Natural killer cell treated with Interleukin-12 subunit alpha and Interleukin-12 subunit beta and Interleukin-15 and Interleukin-18, amount 100 ng/mL, for 72 hours (primary cell): ENCODE results near the gene N4BP2L1. TPM values are rescaled to one million over a fixed set of nuclear protein-coding genes. Genes with fewer than 3 reads are reported as not detected.

Experiments
- ATAC-seq, 2 donors: fragments of 150-1000 bp; cut with Tn5 transposase in 1 of 2; sonication (Bioruptor Pico), chemical (Tn5 transposase) in 1 of 2; 2 replicates each; pipeline ENCODE4 v1.10.0; 2021
- DNase-seq: peaks from one replicate; pipeline ENCODE4 v3.0.0; 2022; ENCODE audit warnings: low spot score
- H3K27ac Mint-ChIP-seq, 2 donors: 1 replicate in 1 of 2; 2 replicates in 1 of 2; pipeline ENCODE4 v1.8.0; 2022; ENCODE audit warnings: mixed read lengths in 2 of 2, mild to moderate bottlenecking in 1 of 2, moderate library complexity in 1 of 2
- H3K27me3 Mint-ChIP-seq, 2 donors: 1 replicate in 1 of 2; 2 replicates in 1 of 2; pipeline ENCODE4 v1.8.0; 2022; ENCODE audit warnings: mixed read lengths in 2 of 2
- H3K36me3 Mint-ChIP-seq: one replicate; pipeline ENCODE4 v1.8.0; 2022; ENCODE audit warnings: mixed read lengths
- H3K4me1 Mint-ChIP-seq, 2 donors: 1 replicate in 1 of 2; 2 replicates in 1 of 2; pipeline ENCODE4 v1.8.0; 2022; ENCODE audit warnings: low read depth in 2 of 2, mixed read lengths in 2 of 2, mild to moderate bottlenecking in 1 of 2
- H3K4me3 Mint-ChIP-seq: one replicate; pipeline ENCODE4 v1.8.0; 2022; ENCODE audit warnings: mixed read lengths
- H3K9me3 Mint-ChIP-seq: 2 replicates; pipeline ENCODE4 v1.8.0; 2022; ENCODE audit warnings: mixed read lengths
- total RNA-seq, 2 donors: library from RNA; stranded (reverse); gene quantifications; one replicate each; pipeline ENCODE4 v1.2.3, GENCODE V29; 2022

Gene N4BP2L1
- total RNA-seq: 10 to 100 TPM; 14.6 to 23.9 TPM

DNA sequence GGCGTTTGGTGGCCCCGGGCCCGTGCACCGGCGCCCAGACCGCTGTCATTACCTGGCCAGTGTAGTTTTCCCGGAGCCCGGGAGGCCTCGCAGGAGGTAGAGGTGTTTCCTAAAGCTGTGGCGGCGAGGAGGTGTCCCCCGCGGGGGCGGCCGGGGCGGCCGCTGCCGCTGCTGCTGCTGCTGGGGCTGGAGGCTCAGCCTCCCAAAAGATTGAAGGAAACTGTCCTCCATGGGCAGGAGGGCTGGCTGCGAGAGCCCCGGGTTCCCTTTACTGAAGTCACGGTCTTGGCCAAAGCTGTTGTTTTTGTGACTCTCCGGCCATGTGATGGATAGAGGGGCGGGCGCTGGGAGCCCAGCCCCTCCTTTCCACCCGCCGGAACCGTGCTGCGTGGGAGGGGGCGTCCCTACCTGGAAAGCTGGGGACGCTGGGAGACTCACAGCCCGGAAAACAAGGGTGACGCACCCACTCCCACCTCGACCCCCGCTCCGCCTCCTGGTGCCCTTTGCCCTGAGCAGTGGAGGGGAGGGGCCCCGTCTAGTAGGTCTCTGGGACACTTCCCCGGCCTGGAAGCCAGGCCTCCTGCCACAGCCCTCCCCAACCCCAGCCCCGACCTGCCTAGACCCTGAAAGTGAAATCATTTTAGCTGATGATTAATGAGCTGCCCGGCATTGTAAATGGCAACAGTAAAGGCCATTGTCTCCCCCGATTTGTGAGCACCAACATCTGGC lies at the start of gene N4BP2L1:
Gene N4BP2L1, minus strand, starts transcription at position 279 of the 729 bp plus-strand sequence. Its CDS starts 48 bp downstream, at position 231.
- Mint-ChIP-seq H3K36me3 (peaks cover 18% of the 10 kb centered on the region), H3K27ac (peak within 1 kb of the TSS; percentile 99 to 100), H3K4me3 (peak within 1 kb of the TSS; percentile 100), H3K27me3 (no peaks in the 10 kb centered on the region), H3K4me1 (peaks cover 38 to 48% of the 10 kb centered on the region in 2 donors), H3K9me3 (no peaks in the 10 kb centered on the region)
- DNase-seq (peak; percentile 93), ATAC-seq (peak; percentile 81 to 87)

DNA sequence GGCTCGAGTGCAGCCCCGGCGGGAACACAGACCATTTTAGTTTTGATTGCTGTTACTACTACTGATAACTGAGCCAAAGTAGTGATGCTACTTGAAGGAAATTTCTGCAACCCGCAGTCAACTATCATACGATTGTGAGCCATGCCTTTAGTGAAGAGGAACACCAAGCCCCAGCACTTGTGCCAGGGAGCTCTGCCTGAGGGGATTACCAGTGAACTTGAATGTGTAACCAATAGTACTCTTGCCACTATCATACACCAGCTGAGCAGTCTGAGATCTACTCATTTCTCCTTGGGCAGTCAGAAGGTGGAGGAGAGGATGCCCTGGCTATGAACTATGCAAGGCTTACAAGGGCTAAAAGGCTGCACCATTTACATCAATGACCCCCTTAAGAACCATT lies 49.0 kb upstream of the N4BP2L1 start:
- ATAC-seq (no peak), DNase-seq (no peak)
- Mint-ChIP-seq H3K27ac (no peak overlapping the region), H3K4me3 (no peak overlapping the region), H3K27me3 (no peaks in the 10 kb centered on the region), H3K36me3 (no peaks in the 10 kb centered on the region), H3K4me1 (no peaks in the 10 kb centered on the region), H3K9me3 (no peaks in the 10 kb centered on the region)

DNA sequence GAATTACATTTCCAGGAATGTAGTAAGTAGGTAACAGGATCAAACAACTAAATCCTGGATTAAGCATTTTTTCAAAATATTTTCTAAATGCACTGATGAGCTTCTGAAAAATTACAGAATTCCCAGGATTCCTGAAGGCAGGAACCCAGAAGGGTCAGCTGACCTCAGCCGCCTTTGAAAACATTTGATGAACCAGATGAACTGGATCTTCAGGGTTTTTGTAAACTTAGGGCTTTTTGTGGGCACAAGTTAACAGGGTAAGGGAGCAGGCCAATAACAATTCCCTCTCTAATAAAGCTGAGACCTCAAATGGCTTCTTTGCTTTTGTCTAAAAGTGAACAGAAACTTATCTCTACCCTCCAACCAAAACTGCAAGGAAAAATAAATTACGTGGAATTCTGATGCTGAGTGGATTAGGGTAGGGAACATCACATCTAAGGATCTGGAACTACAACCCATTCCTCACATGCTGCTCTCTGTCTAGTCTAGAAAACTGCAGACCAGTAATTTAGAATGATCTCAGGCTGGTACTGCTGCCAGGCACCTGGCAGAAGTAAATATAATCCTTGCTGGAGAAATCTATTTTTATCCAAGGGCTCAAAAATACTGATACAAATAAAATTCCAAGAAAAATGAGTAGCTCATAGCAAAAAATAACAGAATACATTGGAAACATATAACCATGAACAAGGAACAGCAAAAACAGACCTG lies 48.2 kb upstream of the N4BP2L1 start:
- no peaks in the 10 kb centered on the region for H3K4me1 Mint-ChIP-seq
- DNase-seq (no peak), ATAC-seq (no peak)
- no peak overlapping the region for H3K27ac Mint-ChIP-seq
- H3K27me3 Mint-ChIP-seq: no peaks in the 10 kb centered on the region
- H3K36me3 Mint-ChIP-seq: no peaks in the 10 kb centered on the region
- H3K4me3 Mint-ChIP-seq: no peak overlapping the region
- H3K9me3 Mint-ChIP-seq: no peaks in the 10 kb centered on the region

DNA sequence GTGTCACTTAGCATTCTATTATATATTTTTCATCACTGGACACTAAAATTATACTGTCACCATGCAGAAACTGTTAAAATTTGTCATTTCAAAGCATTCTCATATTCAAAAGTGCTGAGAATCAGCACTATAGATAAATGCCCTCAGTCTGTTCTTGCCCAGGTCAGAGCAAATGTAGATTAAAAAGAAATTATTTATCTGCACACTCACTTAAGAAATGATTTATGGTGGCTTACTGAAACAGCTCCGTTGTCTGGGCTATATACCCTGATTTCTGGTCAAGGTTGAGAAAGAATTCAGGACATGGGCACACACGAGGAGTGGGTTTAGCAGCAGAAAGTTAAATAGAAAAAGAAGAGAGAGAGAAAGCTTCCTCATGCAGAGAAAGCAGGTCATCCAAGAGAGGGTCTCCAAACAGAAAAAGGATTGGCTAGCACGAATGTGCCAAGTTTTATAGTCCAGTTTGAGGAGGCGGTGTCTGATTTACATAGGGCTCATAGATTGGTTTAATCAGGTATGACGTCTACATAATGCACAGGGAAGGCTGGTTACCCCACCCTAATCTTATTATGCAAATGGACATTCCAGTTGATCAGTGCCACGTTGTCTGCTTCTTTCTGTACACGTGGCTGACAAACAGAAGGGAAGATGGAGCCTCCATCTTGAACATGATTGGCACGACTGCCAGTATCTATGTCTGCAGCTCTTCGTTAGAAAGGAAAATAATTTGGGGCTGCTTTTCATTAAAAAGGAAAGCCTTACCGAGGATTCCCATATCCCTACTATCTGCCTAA lies 47.3 kb upstream of the N4BP2L1 start:
- Mint-ChIP-seq H3K27ac (no peak overlapping the region), H3K4me3 (no peak overlapping the region), H3K9me3 (no peaks in the 10 kb centered on the region), H3K36me3 (no peaks in the 10 kb centered on the region), H3K27me3 (no peaks in the 10 kb centered on the region), H3K4me1 (no peaks in the 10 kb centered on the region)
- no peak for DNase-seq
- no peak for ATAC-seq

DNA sequence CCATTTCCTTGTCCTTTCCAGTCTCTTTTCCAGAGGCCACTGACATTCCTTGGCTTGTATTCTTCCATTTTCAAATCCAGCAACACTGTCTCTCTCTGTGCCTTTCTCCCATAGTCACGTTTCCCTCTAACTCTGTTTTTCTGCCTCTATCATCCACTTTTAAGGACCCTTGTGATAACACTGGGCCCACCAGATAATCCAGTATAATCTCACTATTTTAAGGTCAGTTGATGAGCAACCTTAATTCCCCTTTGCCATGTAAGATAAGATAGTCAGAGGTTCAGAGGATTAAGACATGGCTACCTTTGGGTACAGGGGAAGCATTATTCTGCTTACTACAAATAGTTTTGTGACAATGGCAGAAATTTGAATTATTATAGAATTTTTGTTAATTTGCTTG lies 45.7 kb upstream of the N4BP2L1 start:
- no peaks in the 10 kb centered on the region for H3K27me3 Mint-ChIP-seq
- no peak for DNase-seq

DNA sequence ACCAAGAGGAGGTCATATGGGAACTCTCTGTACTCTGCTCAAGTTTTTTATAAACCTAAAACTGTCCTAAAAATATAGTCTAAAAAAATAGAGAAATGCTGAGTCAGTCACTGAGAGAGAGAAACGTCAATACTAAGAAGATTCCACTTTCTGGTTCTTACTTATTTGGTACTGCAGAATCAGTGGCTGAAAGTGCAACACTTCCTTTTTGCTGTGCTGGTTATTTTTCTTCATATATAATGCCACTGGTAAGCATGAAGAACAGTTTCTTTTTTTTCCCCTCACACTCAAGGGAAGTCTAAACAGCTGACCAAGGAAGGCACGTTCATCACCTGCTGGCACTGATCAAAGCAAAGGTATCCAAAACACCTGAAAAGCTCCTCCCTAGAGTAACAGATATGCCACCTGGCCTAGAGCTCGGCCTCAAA lies 44.3 kb upstream of the N4BP2L1 start:
- H3K4me1 Mint-ChIP-seq: no peaks in the 10 kb centered on the region
- no peaks in the 10 kb centered on the region for H3K9me3 Mint-ChIP-seq
- peak overlapping the region in 1 of 2 donors; percentile 42 for H3K27ac Mint-ChIP-seq
- DNase-seq (no peak), ATAC-seq (no peak)
- no peaks in the 10 kb centered on the region for H3K27me3 Mint-ChIP-seq
- H3K36me3 Mint-ChIP-seq: no peaks in the 10 kb centered on the region
- no peak overlapping the region for H3K4me3 Mint-ChIP-seq

More for the DNA sequence above, 45.7 kb upstream of the N4BP2L1 start:
- Mint-ChIP-seq H3K27ac (no peak overlapping the region), H3K36me3 (no peaks in the 10 kb centered on the region), H3K4me3 (no peak overlapping the region), H3K9me3 (no peaks in the 10 kb centered on the region), H3K4me1 (no peaks in the 10 kb centered on the region)
- no peak for ATAC-seq

DNA sequence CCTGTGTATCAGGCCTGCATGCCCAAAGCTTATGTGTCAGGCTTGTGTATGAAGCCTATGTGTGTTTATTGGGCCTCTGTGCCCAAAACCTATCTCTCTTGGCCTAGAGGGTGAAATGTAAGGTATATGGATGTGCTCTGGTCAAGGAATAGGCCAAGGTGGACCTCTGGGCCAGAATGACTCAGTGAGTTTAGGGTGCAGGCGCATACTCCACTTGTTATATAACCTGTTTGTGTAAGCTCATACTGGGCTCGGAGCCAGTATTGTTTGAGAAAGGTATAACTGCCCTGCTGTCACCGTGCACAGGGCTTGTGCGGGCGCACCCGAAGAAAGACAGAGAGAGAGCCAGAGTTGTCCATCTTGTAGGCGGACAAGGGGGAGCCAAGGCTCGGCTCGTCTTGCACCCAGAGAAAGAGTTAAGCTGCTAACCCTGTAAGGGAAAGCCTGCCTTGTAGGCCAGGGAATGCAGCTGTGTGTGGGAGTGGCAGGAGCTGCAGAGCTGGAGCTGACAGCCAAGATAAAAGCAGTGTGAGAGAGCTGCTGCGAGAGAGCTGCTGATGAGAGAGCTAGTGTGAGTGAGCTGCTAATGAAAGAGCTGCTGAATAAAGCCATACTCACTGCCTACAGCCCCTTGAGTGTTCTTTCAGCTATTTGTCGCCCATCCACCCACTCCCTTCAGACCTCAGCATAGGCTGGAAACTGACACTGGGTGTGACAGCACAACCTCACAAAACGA lies 43.4 kb upstream of the N4BP2L1 start:
- Mint-ChIP-seq H3K27ac (no peak overlapping the region), H3K27me3 (no peaks in the 10 kb centered on the region), H3K4me3 (no peak overlapping the region), H3K9me3 (no peaks in the 10 kb centered on the region), H3K4me1 (no peaks in the 10 kb centered on the region), H3K36me3 (no peaks in the 10 kb centered on the region)
- DNase-seq (no peak), ATAC-seq (no peak)

DNA sequence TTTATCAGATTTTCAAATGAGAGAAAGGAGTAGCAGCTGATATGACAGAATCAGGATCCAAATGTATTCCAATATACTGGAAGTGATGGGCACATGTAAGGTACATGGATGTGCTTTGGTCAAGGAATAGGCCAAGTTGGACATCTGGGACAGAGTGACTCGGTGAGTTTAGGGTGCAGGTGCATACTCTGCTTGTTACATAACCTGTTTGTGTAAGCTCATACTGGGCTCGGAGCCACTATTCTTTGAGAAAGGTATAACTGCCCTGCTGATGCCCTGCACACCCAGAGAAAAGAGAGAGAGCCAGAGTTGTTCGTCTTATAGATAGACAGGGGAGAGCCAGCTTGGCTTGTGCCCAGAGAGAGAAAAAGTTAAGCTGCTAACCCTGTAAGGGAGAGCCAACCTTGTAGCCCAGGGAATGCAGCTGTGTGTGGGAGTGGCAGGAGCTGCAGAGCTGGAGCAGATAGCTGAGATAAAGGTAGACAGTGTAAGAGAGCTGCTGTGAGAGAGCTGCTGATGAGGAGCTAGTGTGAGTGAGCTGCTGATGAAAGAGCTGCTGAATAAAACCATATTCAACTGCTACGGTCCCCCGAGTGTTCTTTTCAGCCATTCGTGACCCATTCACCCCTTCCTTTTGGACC lies 40.7 kb upstream of the N4BP2L1 start:
- H3K36me3 Mint-ChIP-seq: no peaks in the 10 kb centered on the region
- no peaks in the 10 kb centered on the region for H3K4me1 Mint-ChIP-seq
- no peak for ATAC-seq
- no peak for DNase-seq
- H3K9me3 Mint-ChIP-seq: no peaks in the 10 kb centered on the region
- H3K27me3 Mint-ChIP-seq: no peaks in the 10 kb centered on the region
- no peak overlapping the region for H3K4me3 Mint-ChIP-seq
- H3K27ac Mint-ChIP-seq: no peak overlapping the region

DNA sequence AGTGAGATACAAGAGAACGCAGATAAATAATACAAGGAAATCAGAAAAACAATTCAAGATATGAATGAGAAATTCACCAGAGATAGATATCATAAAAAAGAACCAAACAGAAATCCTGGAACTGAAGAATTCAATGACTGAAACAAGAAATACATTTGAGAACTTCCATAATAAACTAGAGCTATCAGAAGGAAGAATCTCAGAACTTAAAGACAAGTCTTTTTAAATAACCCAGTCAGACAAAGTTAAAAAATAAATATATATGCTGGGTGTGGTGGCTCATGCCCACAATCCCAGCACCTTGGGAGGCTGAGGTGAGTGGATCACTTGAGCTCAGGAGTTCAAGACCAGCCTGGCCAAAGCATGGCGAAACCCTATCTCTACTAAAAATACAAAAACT lies 28.7 kb upstream of the N4BP2L1 start:
- Mint-ChIP-seq H3K4me1 (peaks cover 18 to 21% of the 10 kb centered on the region in 2 donors), H3K36me3 (peaks cover 53% of the 10 kb centered on the region), H3K27ac (no peak overlapping the region)

DNA sequence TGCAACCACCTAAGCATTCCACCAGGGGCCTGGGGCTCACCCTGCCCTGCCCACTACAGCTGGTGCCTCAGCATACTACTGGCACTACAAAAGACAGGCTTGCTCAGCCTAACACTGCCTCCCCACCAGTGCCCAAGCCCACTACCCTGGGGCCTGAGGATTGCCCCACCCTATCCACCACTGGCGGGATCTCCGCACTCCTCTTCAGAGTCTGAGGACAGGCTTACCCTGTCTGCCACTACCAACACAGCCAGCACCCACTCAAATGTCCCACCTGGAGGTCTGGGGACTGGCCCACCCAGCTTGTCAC lies 27.6 kb upstream of the N4BP2L1 start:
- Mint-ChIP-seq H3K27ac (peak overlapping the region in 1 of 2 donors; percentile 58), H3K4me3 (no peak overlapping the region), H3K27me3 (no peaks in the 10 kb centered on the region), H3K36me3 (peaks cover 47% of the 10 kb centered on the region), H3K4me1 (peaks cover 18 to 21% of the 10 kb centered on the region in 2 donors), H3K9me3 (peaks cover 6% of the 10 kb centered on the region)
- ATAC-seq (peak; percentile 41 to 55), DNase-seq (no peak)

More for the DNA sequence above, 28.7 kb upstream of the N4BP2L1 start:
- no peak overlapping the region for H3K4me3 Mint-ChIP-seq
- H3K27me3 Mint-ChIP-seq: no peaks in the 10 kb centered on the region
- H3K9me3 Mint-ChIP-seq: peaks cover 6% of the 10 kb centered on the region
- DNase-seq (no peak), ATAC-seq (no peak)

DNA sequence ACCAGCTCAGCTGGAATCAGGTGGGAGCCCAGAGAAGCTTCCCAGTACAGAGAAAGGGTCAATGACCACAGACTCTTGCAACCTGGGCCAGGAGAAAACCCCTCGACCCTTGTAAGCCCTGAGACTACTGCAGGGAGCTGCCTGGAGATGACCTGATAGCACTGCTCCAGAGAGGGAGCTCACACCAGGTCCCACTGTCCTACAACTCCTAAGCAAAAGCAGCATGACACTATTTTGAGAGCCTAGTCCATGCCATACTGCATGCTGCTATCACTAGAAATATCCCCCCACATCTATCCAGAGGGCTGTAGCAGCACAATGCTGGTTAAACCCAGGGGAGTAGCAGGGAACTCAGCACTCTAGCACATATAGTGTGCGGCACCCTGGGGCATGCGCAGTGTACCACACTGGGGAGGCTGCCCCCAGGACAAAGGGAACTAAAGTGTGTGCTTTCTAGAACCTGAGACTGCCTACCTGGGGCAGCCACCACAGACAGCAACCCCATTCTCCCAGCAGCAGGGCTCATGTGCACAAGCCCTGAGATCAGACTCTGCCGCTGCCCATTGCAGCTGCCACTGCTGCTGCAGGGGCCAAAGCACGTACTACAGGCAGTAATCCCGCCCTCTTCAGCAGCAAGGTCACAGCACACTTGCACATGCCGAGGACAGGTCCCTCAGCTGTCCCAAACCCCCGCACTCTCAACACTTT lies 27.1 kb upstream of the N4BP2L1 start:
- ATAC-seq (peak in 1 of 2 donors; percentile 24), DNase-seq (no peak)
- no peak overlapping the region for H3K27ac Mint-ChIP-seq
- H3K4me1 Mint-ChIP-seq: peaks cover 18% of the 10 kb centered on the region in 2 donors
- peaks cover 43% of the 10 kb centered on the region for H3K36me3 Mint-ChIP-seq
- peaks cover 6% of the 10 kb centered on the region for H3K9me3 Mint-ChIP-seq
- no peaks in the 10 kb centered on the region for H3K27me3 Mint-ChIP-seq
- H3K4me3 Mint-ChIP-seq: no peak overlapping the region

DNA sequence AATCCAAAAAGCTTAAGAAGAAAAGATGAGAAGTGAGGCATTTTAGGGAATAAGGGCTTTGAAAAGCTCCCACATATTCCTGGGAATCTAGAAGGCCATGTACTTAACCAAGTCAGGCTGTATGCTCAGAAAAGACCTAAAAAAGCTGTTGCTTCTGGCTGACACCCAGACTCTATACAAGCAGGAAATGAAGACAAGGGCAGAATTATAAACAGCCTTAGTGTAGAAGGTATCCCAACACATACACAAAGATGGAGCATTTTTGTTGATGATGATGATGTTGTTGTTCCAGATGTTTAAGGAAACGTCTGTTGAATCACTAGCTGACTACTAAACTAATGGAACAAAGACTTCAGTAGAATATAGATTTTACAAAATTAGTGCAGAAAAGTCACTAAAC lies 26.1 kb upstream of the N4BP2L1 start:
- no peak overlapping the region for H3K27ac Mint-ChIP-seq
- no peak overlapping the region for H3K4me3 Mint-ChIP-seq
- H3K4me1 Mint-ChIP-seq: peaks cover 14 to 18% of the 10 kb centered on the region in 2 donors
- peaks cover 6% of the 10 kb centered on the region for H3K9me3 Mint-ChIP-seq
- H3K27me3 Mint-ChIP-seq: no peaks in the 10 kb centered on the region
- ATAC-seq: no peak
- no peak for DNase-seq
- peaks cover 32% of the 10 kb centered on the region for H3K36me3 Mint-ChIP-seq
